GM23338 (cell line): ENCODE data around the gene ANKRD2.

ENCODE experiments used
- CREB1 ChIP-seq: fragments of 250-450 bp; sonication (Bioruptor Pico); IDR thresholded peaks from 2 replicates; pipeline ENCODE4 v1.5.0; 2020; ENCODE audit warnings: low read depth, mild to moderate bottlenecking, moderate library complexity
- EZH2 ChIP-seq: fragments of 200-600 bp; sonication (generic); IDR thresholded peaks from one replicate; pipeline ENCODE4 v1.8.0; 2017; ENCODE audit warnings: antibody characterized with exemption, mild to moderate bottlenecking, low read depth; ENCODE audit not compliant: unreplicated experiment
- EZH2phosphoT487 ChIP-seq: fragments of 200-600 bp; sonication (generic); IDR thresholded peaks from one replicate; pipeline ENCODE4 v1.8.1; 2018; ENCODE audit warnings: antibody characterized with exemption; ENCODE audit not compliant: unreplicated experiment
- JUNB ChIP-seq: IDR thresholded peaks from one replicate; pipeline ENCODE4 v1.6.1; 2016; ENCODE audit warnings: antibody characterized with exemption; ENCODE audit not compliant: unreplicated experiment
- POLR2AphosphoS5 ChIP-seq: IDR thresholded peaks from 2 replicates; pipeline ENCODE4 v1.6.1; 2016; ENCODE audit warnings: antibody characterized with exemption, low read depth
- REST ChIP-seq: IDR thresholded peaks from one replicate; pipeline ENCODE4 v1.6.1; 2018; ENCODE audit warnings: antibody characterized with exemption; ENCODE audit not compliant: unreplicated experiment
- STAT1 ChIP-seq: IDR thresholded peaks from one replicate; pipeline ENCODE4 v1.6.1; 2016; ENCODE audit warnings: antibody characterized with exemption; ENCODE audit not compliant: unreplicated experiment
- ZNF114 ChIP-seq: fragments of 250-450 bp; sonication (Bioruptor Pico); IDR thresholded peaks from 2 replicates; pipeline ENCODE4 v1.5.0; 2020; ENCODE audit warnings: mild to moderate bottlenecking, moderate library complexity
- ZNF331 ChIP-seq: fragments of 250-450 bp; sonication (Bioruptor Pico); IDR thresholded peaks from 2 replicates; pipeline ENCODE4 v1.5.0; 2020; ENCODE audit warnings: low read depth, mild to moderate bottlenecking, moderate library complexity
- TF ChIP-seq, protein P1 (sequence below), 2 experiments: fragments of 200-600 bp in 1 of 2; sonication (generic) in 1 of 2; conservative IDR thresholded peaks; 2 replicates each; pipeline versions ENCODE4 v1.5.1 to v1.6.1; 2016 to 2017; ENCODE audit warnings: antibody characterized with exemption in 2 of 2, low read depth in 2 of 2, mild to moderate bottlenecking in 2 of 2, moderate library complexity in 1 of 2
- TF ChIP-seq, protein P2 (sequence below): IDR thresholded peaks from 2 replicates; pipeline ENCODE4 v1.6.1; 2016; ENCODE audit warnings: antibody characterized with exemption
- TF ChIP-seq, protein P3 (sequence below): fragments of 250-450 bp; sonication (Bioruptor Pico); IDR thresholded peaks from 2 replicates; pipeline ENCODE4 v1.5.0; 2020; ENCODE audit warnings: mild to moderate bottlenecking, moderate library complexity

DNA sequence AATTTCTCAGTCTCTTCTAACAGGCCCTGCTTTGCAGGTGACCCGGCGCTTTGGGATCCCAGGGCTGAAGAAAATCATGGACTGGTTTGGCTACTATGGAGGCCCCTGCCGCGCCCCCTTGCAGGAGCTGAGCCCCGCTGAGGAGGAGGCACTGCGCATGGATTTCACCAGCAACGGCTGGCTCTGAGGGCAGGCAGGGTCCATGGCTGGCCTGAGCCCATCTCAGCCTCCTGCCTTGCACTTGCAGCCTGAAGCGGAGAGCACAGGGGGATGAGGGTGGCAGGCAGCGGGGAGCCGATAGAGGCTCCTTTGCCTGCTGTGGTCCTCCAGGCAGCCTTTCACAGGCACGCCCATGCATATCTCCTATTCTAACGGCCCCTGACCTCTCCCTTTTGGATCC is 38.9 kb downstream of the ANKRD2 start:
- TF ChIP-seq REST (no peak), CREB1 (CRISPR knock-in tag) (no peak), EZH2 (no peak), STAT1 (no peak), ZNF331 (CRISPR knock-in tag) (no peak), POLR2AphosphoS5 (no peak), JUNB (no peak), EZH2phosphoT487 (no peak), ZNF114 (CRISPR knock-in tag) (no peak)
- TF ChIP-seq, protein P1, sequence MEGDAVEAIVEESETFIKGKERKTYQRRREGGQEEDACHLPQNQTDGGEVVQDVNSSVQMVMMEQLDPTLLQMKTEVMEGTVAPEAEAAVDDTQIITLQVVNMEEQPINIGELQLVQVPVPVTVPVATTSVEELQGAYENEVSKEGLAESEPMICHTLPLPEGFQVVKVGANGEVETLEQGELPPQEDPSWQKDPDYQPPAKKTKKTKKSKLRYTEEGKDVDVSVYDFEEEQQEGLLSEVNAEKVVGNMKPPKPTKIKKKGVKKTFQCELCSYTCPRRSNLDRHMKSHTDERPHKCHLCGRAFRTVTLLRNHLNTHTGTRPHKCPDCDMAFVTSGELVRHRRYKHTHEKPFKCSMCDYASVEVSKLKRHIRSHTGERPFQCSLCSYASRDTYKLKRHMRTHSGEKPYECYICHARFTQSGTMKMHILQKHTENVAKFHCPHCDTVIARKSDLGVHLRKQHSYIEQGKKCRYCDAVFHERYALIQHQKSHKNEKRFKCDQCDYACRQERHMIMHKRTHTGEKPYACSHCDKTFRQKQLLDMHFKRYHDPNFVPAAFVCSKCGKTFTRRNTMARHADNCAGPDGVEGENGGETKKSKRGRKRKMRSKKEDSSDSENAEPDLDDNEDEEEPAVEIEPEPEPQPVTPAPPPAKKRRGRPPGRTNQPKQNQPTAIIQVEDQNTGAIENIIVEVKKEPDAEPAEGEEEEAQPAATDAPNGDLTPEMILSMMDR (conservative IDR thresholded peaks at IDR 0.05; ENCODE audit: low read depth in 2 of 2) = no peak
- TF ChIP-seq, protein P2, sequence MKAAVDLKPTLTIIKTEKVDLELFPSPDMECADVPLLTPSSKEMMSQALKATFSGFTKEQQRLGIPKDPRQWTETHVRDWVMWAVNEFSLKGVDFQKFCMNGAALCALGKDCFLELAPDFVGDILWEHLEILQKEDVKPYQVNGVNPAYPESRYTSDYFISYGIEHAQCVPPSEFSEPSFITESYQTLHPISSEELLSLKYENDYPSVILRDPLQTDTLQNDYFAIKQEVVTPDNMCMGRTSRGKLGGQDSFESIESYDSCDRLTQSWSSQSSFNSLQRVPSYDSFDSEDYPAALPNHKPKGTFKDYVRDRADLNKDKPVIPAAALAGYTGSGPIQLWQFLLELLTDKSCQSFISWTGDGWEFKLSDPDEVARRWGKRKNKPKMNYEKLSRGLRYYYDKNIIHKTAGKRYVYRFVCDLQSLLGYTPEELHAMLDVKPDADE = no peak
- TF ChIP-seq, protein P3, sequence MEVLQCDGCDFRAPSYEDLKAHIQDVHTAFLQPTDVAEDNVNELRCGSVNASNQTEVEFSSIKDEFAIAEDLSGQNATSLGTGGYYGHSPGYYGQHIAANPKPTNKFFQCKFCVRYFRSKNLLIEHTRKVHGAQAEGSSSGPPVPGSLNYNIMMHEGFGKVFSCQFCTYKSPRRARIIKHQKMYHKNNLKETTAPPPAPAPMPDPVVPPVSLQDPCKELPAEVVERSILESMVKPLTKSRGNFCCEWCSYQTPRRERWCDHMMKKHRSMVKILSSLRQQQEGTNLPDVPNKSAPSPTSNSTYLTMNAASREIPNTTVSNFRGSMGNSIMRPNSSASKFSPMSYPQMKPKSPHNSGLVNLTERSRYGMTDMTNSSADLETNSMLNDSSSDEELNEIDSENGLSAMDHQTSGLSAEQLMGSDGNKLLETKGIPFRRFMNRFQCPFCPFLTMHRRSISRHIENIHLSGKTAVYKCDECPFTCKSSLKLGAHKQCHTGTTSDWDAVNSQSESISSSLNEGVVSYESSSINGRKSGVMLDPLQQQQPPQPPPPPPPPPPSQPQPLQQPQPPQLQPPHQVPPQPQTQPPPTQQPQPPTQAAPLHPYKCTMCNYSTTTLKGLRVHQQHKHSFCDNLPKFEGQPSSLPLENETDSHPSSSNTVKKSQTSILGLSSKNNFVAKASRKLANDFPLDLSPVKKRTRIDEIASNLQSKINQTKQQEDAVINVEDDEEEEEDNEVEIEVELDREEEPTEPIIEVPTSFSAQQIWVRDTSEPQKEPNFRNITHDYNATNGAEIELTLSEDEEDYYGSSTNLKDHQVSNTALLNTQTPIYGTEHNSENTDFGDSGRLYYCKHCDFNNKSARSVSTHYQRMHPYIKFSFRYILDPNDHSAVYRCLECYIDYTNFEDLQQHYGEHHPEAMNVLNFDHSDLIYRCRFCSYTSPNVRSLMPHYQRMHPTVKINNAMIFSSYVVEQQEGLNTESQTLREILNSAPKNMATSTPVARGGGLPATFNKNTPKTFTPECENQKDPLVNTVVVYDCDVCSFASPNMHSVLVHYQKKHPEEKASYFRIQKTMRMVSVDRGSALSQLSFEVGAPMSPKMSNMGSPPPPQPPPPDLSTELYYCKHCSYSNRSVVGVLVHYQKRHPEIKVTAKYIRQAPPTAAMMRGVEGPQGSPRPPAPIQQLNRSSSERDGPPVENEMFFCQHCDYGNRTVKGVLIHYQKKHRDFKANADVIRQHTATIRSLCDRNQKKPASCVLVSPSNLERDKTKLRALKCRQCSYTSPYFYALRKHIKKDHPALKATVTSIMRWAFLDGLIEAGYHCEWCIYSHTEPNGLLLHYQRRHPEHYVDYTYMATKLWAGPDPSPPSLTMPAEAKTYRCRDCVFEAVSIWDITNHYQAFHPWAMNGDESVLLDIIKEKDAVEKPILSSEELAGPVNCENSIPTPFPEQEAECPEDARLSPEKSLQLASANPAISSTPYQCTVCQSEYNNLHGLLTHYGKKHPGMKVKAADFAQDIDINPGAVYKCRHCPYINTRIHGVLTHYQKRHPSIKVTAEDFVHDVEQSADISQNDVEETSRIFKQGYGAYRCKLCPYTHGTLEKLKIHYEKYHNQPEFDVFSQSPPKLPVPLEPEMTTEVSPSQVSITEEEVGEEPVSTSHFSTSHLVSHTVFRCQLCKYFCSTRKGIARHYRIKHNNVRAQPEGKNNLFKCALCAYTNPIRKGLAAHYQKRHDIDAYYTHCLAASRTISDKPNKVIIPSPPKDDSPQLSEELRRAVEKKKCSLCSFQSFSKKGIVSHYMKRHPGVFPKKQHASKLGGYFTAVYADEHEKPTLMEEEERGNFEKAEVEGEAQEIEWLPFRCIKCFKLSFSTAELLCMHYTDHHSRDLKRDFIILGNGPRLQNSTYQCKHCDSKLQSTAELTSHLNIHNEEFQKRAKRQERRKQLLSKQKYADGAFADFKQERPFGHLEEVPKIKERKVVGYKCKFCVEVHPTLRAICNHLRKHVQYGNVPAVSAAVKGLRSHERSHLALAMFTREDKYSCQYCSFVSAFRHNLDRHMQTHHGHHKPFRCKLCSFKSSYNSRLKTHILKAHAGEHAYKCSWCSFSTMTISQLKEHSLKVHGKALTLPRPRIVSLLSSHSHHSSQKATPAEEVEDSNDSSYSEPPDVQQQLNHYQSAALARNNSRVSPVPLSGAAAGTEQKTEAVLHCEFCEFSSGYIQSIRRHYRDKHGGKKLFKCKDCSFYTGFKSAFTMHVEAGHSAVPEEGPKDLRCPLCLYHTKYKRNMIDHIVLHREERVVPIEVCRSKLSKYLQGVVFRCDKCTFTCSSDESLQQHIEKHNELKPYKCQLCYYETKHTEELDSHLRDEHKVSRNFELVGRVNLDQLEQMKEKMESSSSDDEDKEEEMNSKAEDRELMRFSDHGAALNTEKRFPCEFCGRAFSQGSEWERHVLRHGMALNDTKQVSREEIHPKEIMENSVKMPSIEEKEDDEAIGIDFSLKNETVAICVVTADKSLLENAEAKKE (CRISPR knock-in tag) = no peak
